ENCODE measurements around the gene STAG1.

- TF ChIP-seq REST (IDR thresholded peaks at IDR 0.05): no peak
- TF ChIP-seq, protein P1, sequence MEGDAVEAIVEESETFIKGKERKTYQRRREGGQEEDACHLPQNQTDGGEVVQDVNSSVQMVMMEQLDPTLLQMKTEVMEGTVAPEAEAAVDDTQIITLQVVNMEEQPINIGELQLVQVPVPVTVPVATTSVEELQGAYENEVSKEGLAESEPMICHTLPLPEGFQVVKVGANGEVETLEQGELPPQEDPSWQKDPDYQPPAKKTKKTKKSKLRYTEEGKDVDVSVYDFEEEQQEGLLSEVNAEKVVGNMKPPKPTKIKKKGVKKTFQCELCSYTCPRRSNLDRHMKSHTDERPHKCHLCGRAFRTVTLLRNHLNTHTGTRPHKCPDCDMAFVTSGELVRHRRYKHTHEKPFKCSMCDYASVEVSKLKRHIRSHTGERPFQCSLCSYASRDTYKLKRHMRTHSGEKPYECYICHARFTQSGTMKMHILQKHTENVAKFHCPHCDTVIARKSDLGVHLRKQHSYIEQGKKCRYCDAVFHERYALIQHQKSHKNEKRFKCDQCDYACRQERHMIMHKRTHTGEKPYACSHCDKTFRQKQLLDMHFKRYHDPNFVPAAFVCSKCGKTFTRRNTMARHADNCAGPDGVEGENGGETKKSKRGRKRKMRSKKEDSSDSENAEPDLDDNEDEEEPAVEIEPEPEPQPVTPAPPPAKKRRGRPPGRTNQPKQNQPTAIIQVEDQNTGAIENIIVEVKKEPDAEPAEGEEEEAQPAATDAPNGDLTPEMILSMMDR (IDR thresholded peaks at IDR 0.05): no peak
- TF ChIP-seq PBX3 (IDR thresholded peaks at IDR 0.05): no peak
- TF ChIP-seq KDM1A (IDR thresholded peaks at IDR 0.05; ENCODE audit: low read depth): no peak
- TF ChIP-seq EHMT2 (IDR thresholded peaks at IDR 0.05; ENCODE audit: low read depth): no peak
- no peak for TF ChIP-seq CHD2 (IDR thresholded peaks at IDR 0.05; ENCODE audit: low read length, partially characterized antibody)
These were observed 408.2 kb downstream of the STAG1 start for GRCh38 chr3:136343873-136344555.
